ENCODE results near the gene CREB3L2. TPM values are rescaled to one million over a fixed set of nuclear protein-coding genes. Genes with fewer than 3 reads are reported as not detected.

The CREB3L2 gene
- total and polyA plus RNA-seq, 2 of the 13 experiments (the other 11 are each of a cell fraction or from before 2014, with no cell fraction given) = 22.1 to 41.1 TPM

- TF ChIP-seq ZBTB44 (CRISPR knock-in tag; IDR thresholded peaks at IDR 0.05) (0 out of 2 replicates have a peak, but pooled peaks have one; percentile 27), ZNF281 (CRISPR knock-in tag; IDR thresholded peaks at IDR 0.05; ENCODE audit: borderline replicate concordance) (peak; percentile 25; the same call in 1 of the 2 replicates), NCOA5 (CRISPR knock-in tag; IDR thresholded peaks at IDR 0.05) (no peak), ATF2 (CRISPR knock-in tag; IDR thresholded peaks at IDR 0.05) (peak; percentile 72), HNF1A (IDR thresholded peaks at IDR 0.05; ENCODE audit: low read depth) (peak; percentile 69), HNF1A (CRISPR knock-in tag; IDR thresholded peaks at IDR 0.05; ENCODE audit: borderline replicate concordance) (peak; percentile 50; the same call in 1 of the 2 replicates), ISL2 (CRISPR knock-in tag; IDR thresholded peaks at IDR 0.05) (peak; percentile 67), FOSL2 (CRISPR knock-in tag; IDR thresholded peaks at IDR 0.05) (peak; percentile 72), TSC22D2 (CRISPR knock-in tag; IDR thresholded peaks at IDR 0.05; ENCODE audit: borderline replicate concordance) (0 out of 2 replicates have a peak, but pooled peaks have one; percentile 43), ZNF20 (CRISPR knock-in tag; IDR thresholded peaks at IDR 0.05) (no peak), GLI4 (CRISPR knock-in tag; IDR thresholded peaks at IDR 0.05; ENCODE audit: borderline replicate concordance) (no peak), KDM2A (CRISPR knock-in tag; IDR thresholded peaks at IDR 0.05; ENCODE audit: borderline replicate concordance, low read depth) (no peak), SKIL (CRISPR knock-in tag; IDR thresholded peaks at IDR 0.05; ENCODE audit: borderline replicate concordance) (peak; percentile 71), HOXA9 (CRISPR knock-in tag; IDR thresholded peaks at IDR 0.05; ENCODE audit: borderline replicate concordance) (no peak), HBP1 (CRISPR knock-in tag; IDR thresholded peaks at IDR 0.05; ENCODE audit: low read depth) (no peak)
Measured at GRCh38 chr7:137948845-137949330, 53.0 kb downstream of the CREB3L2 start (continued).
